HG02798 (cell line): Measurements from ENCODE around the gene CYP26C1.

ENCODE experiments used
- ATAC-seq: cut with Tn5 transposase; IDR thresholded peaks from one replicate; pipeline ENCODE4 v1.9.1; 2021; ENCODE audit warnings: mild to moderate bottlenecking; ENCODE audit not compliant: unreplicated experiment, poor library complexity

Gene CYP26C1, protein sequence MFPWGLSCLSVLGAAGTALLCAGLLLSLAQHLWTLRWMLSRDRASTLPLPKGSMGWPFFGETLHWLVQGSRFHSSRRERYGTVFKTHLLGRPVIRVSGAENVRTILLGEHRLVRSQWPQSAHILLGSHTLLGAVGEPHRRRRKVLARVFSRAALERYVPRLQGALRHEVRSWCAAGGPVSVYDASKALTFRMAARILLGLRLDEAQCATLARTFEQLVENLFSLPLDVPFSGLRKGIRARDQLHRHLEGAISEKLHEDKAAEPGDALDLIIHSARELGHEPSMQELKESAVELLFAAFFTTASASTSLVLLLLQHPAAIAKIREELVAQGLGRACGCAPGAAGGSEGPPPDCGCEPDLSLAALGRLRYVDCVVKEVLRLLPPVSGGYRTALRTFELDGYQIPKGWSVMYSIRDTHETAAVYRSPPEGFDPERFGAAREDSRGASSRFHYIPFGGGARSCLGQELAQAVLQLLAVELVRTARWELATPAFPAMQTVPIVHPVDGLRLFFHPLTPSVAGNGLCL

GRCh38 chr10:93059975-93060886 lies at the start of gene CYP26C1:
Gene CYP26C1 (plus strand): TSS chr10:93060798. CDS start chr10:93061264, 466 bp downstream.
- no peak for ATAC-seq

- ATAC-seq, result no peak
Measured at GRCh38 chr10:93015722-93016121, 44.9 kb upstream of the CYP26C1 start.

- no peak for ATAC-seq
Measured at GRCh38 chr10:93023013-93023650, 37.5 kb upstream of the CYP26C1 start.

DNA sequence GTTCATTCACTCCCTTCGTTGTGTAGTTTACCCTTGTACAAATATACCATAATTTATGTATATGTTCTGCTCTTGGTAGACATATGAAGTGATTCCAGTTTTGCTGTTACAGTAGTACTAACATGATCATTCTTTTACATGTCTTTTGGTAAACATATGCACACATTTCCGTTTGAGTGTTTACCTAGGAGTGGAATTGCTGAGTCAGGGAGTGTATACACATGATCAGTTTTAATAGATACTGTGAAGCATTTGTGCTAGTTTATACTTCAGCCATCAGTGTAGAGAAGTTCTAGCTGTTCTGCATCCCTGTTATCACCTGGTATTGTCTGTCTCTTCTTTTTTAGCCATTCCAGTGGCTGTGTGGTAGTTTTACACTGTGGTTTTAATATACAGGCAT lies 34.5 kb upstream of the CYP26C1 start:
- ATAC-seq, result no peak

- no peak for ATAC-seq
Measured at GRCh38 chr10:93027508-93027907, 33.1 kb upstream of the CYP26C1 start.

DNA sequence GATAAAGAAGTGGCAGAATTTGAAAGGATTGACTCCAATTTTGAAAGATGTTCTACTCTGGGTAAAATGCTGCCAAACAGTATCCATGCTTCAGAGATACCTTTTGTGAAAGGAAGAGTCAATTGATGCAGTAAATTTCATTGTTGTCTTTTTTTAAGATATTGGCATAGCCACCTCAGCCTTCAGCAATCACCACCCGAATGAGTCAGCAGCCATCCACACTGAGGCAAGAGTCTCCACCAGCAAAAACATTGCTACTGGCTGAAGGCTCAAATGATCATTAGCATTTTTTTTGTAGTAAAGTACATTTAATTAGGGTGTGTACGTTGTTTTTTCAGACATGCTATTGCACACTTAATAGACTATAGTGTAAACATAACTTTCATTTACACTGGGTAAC lies 31.7 kb upstream of the CYP26C1 start:
- ATAC-seq, result no peak

DNA sequence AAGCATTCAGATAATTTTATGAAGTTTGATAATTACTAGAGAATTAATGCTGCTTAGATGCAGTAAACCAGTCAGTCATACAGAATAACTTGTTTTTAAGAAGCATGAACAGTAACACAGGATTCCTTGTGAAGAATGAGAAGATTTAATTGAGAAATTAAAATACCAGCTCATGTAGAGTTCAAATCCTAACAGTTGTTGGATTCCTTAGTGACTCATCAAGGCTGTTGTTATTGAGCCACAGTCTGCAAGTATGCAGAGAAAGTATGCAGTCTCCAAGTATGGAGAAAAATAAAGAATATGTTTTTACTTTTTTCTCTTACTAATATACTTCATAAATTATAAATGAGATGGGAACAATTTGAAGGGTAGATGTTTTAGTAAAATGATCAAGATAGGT lies 30.2 kb upstream of the CYP26C1 start:
- ATAC-seq, result no peak

DNA sequence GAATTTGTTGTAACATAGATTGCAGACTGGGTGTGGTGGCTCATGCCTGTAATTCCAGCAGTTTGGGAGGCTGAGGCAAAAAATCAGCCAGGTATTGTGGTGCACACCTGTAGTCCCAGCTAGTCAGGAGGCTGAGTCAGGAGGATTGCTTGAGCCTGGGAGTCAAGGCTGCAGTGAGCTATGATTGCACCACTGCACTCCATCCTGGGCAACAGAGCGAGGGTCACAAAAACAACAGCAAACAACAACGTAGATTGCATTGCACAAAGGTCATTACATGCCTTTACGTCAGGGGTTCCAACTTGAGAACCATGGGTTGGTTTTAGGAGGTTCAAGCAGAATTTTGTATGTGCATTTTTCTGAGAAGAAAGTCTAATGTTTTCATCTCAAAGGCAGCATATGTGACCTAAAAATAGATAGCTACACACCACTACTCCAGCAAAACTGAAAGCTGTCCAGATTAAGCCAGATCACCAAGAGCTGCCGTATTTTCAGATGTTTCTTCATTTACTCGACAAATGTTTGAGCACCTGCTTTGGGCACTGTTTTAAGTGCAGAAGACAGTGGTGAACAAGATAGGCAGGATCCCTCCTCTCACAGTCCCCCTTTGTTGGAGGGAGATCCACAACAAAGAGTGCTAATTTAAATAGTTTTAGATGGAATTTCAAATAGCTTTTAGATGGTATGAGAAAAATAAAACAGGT lies 28.3 kb upstream of the CYP26C1 start:
- ATAC-seq, result no peak

GRCh38 chr10:93032809-93033137 lies 27.8 kb upstream of the CYP26C1 start:
- ATAC-seq, result no peak

DNA sequence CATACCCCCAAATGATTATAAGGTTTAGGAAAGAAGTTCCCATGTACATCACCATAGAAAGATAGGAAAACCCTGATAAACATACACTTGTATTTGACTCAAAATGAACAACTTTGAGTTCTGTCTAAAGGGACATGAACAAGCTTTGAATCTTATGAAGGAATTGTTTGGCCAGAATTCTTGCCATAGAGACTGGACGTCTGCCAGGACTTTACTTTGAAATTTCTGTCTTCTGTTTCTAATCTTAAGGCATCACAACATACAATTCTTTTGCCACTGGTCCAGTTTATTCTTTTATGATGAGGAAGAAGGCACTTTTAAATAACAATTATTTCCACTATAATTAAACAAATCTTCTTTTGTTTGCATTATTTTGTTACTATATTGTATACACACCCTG lies 26.2 kb upstream of the CYP26C1 start:
- ATAC-seq, result no peak

- no peak for ATAC-seq
Measured at GRCh38 chr10:93039110-93039509, 21.5 kb upstream of the CYP26C1 start.

- no peak for ATAC-seq
Measured at GRCh38 chr10:93039721-93040120, 20.9 kb upstream of the CYP26C1 start.

DNA sequence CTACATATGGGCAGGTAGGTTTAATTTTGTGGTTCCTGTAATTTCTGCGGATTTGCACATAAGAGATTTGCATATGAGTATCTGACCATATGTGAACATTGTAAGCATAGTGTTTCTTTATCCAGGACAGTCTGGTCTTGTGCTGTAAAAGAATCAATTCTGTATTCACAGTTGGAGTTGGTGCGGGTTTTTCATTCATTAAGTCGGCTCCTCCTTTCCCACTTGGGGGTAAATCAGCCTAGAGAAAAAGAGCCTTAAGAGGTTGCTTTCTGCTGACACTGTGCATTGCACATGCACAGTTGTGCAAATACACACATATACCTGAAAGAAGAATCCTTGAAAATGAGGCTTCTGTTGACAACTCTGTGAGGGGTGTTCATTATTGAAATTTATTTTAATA lies 6.1 kb upstream of the CYP26C1 start:
- ATAC-seq, result no peak

DNA sequence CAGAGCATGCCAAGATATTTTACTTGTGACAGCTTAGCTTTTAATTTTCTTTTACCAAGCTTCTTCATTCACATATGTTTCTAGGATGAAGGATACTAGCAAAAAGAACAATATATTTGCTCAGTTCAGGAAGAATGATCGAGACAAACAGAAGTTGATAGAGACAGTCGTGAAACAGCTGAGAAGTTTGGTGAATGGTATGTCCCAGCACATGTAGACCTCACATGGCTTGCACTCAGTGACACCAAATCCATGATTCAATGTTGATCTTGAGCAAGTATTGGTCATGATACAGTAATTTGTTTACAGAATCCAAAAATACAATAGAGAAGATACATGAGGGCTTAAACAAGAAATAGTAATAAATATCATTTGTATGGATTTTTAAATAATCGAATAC lies 2.5 kb upstream of the CYP26C1 start:
- ATAC-seq, result no peak

DNA sequence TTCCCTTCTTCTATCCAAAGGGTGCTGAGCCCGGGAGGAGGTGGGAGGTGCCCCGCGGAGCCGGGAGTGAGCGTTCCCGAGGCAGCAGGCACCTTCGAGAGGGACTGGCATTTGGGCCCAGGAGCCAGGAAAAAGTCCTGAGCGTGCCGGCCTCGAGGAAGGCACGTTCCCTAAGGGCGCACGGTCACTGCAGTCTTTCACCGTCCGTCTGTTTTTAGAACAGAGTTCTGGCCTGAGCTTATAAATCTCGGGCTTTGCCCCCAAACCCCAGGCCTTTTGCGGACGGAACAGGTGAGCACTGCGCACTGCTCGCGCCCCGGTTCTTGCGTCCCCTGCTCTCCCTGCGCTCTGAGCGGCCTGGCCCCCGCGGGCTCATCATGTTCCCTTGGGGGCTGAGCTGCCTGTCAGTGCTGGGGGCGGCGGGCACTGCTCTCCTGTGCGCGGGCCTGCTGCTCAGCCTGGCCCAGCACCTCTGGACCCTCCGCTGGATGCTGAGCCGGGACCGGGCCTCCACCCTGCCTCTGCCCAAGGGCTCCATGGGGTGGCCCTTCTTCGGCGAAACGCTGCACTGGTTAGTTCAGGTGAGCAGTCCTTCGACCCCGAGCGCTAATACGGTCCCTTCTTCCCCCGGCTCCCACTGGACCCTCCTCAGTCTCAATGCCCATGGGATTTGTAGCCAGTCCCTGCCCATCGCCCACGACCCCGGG lies 442 bp downstream of the CYP26C1 start:
- no peak for ATAC-seq

DNA sequence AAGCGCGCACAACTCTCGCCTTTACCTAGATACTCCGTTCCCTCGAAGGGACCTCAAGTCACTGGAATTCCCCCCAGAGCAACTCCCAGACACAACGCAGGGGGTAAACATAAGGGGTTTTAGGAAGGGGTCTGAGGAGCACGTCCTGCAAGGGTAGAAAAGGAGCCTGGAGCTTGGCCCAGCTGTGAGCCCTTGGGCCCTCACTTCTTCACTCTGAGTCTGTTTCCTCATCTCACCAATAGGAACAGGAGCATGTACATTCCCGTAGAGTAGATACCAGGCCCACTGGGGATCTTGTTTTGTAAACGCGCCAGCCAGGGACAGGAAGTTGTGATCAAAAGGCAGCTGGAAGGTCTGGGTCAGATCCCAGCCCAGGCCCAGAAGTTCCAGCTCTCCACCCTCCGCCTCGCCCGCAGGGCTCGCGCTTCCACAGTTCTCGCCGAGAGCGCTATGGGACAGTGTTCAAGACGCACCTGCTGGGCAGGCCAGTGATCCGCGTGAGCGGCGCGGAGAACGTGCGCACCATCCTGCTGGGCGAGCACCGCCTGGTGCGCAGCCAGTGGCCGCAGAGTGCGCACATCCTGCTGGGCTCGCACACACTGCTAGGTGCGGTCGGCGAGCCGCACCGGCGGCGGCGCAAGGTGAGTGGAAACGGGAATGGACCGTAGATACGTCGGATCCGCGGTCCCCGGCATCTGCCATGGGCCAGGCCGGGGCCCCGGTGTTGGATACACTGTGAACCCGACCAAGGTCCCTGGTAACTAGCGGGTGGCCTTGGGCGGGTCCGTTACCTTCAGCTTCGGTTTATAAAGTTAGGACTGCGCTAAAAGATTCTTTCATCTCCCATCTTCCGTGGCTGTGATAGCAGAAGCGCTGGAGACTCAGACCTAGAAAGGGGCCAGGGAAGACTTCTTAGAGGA lies 1.3 kb downstream of the CYP26C1 start:
- no peak for ATAC-seq

DNA sequence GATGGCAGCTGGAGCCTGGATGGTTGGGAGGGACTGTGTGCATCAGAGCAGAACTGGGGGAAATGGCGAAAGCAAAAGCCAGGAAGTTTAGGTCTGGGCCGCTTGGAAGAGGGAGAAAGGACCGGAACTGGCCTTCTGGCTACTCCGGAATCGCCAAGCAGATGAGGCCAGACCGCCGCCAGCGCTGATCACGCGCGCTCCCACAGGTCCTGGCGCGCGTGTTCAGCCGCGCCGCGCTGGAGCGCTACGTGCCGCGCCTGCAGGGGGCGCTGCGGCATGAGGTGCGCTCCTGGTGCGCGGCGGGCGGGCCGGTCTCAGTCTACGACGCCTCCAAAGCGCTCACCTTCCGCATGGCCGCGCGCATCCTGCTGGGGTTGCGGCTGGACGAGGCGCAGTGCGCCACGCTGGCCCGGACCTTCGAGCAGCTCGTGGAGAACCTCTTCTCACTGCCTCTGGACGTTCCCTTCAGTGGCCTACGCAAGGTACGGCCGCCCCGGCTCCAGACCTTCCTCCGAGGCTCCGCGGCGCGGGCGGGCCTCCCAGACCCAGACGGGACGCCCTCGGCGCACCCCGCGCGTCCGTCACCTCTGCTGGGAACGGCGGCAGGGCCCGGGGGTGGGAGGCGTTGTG lies 2.0 kb downstream of the CYP26C1 start:
- ATAC-seq, result peak; percentile 54
